ENCODE results near the gene ADAP1.

ADAP1 gene

GRCh38 chr7:875476-876076 is 78.9 kb downstream of the ADAP1 start (continued):
- TF ChIP-seq ZFP37 (tag by site-specific recombination; IDR thresholded peaks at IDR 0.05) = no peak
- no peak for TF ChIP-seq ZNF510 (tag by site-specific recombination; IDR thresholded peaks at IDR 0.05; ENCODE audit: insufficient replicate concordance)
- no peak for TF ChIP-seq SALL2 (tag by site-specific recombination; IDR thresholded peaks at IDR 0.05; ENCODE audit: borderline replicate concordance)
- peak; percentile 44; the same call in 1 of the 2 replicates for TF ChIP-seq SP7 (tag by site-specific recombination; IDR thresholded peaks at IDR 0.05)
- TF ChIP-seq ZEB2 (tag by site-specific recombination; IDR thresholded peaks at IDR 0.05) = 0 out of 2 replicates have a peak, but pooled peaks have one; percentile 23
- TF ChIP-seq ZBTB11 (tag by site-specific recombination; conservative IDR thresholded peaks at IDR 0.05; ENCODE audit: low read depth) = 0 out of 2 replicates have a peak, but pooled peaks have one; percentile 18

DNA sequence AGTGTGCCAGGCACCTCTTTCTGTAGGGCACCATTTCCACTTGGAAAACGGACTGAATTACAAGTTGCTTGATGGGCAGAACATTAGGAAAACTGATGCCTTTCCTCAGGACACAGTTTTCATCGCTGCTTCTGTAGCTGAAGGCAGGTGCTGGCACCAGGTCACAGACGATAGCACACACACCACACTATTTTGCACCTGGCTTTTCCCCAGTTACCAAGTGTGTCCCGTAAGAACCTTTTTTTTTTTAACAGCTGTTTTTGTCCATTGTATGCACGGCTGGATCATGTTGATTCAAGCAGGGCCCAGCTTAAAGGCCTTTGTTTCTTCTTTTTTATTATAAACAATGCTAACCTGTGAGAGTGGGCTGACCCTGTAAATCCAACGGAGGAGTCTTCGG is 79.4 kb downstream of the ADAP1 start:
- Histone ChIP-seq H3K36me3 (ENCODE audit: control insufficient read depth in 2 of 2, insufficient read depth in 1 of 2, low read length in 2 of 2) (peaks cover 9 to 43% of the 10 kb centered on the region in 2 experiments; a peak in 2 of 3 replicates), H3K4me3 (ENCODE audit: low read depth, low read length) (no peak overlapping the region), H3K9me3 (ENCODE audit: control insufficient read depth, insufficient read depth, low read depth, low read length) (no peaks in the 10 kb centered on the region), H3K27ac (ENCODE audit: extremely low read depth, low read depth, low read length) (no peak overlapping the region), H3K4me1 (ENCODE audit: control insufficient read depth, insufficient read depth, low read length) (no peaks in the 10 kb centered on the region)
- TF ChIP-seq SCRT1 (tag by site-specific recombination; IDR thresholded peaks at IDR 0.05; ENCODE audit: borderline replicate concordance) (no peak), HOXA7 (CRISPR knock-in tag; IDR thresholded peaks at IDR 0.05; ENCODE audit: borderline replicate concordance) (no peak), ZSCAN5A (tag by site-specific recombination; IDR thresholded peaks at IDR 0.05) (no peak), ZNF610 (tag by site-specific recombination; IDR thresholded peaks at IDR 0.05; ENCODE audit: borderline replicate concordance) (no peak), ZNF211 (tag by site-specific recombination; IDR thresholded peaks at IDR 0.05; ENCODE audit: low read depth) (no peak), ZNF571 (tag by site-specific recombination; IDR thresholded peaks at IDR 0.05) (no peak)
- POLR2A ChIA-PET = no interaction called here
- CTCF ChIA-PET = interaction anchor here (0.6 to 1.4 kb wide), 5 partner anchors 63 to 544 kb away, joined by 3 to 5 read pairs (median 3); no protein-coding TSS in a partner anchor

DNA sequence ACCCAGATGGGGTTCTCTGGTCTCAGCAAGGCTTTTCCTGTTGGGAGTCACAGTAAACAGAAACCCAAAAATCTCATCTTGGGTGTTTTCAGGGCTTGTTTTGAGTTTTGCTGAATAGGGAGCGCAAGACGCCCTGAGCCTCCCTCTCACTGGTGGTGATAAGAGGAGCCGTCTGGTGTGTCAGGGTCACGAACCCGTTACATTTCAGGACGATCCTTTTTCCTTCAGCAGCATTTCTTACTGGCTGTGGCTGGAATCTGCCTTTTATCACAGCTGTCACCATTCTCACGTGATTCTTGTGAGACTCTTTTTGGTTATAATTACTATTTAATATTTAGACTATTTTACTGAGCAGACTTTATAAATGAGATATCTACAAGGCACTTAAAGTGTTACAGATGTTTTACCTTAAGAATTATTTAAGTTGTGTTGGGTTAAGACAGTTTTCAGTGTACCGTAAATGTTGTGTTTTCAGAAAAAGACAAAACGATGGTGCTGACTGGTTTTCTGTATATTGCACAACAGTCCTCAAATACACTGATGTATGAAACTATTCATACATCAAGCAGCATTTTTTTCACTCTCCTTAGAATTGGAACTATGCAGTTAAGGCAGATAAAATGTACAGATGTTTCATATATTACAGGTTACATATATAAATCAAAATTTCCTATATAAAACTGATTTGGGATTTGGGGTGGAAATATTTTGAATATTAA is 80.3 kb downstream of the ADAP1 start:
- Histone ChIP-seq H3K27ac (ENCODE audit: extremely low read depth, low read depth, low read length) (no peak overlapping the region), H3K4me3 (ENCODE audit: low read depth, low read length) (no peak overlapping the region), H3K9me3 (ENCODE audit: control insufficient read depth, insufficient read depth, low read depth, low read length) (no peaks in the 10 kb centered on the region), H3K4me1 (ENCODE audit: control insufficient read depth, insufficient read depth, low read length) (no peaks in the 10 kb centered on the region), H3K36me3 (ENCODE audit: control insufficient read depth in 2 of 2, insufficient read depth in 1 of 2, low read length in 2 of 2) (peaks cover 13 to 41% of the 10 kb centered on the region in 2 experiments; a peak in 2 of 3 replicates)
- TF ChIP-seq ZNF341 (tag by site-specific recombination; IDR thresholded peaks at IDR 0.05; ENCODE audit: low read depth) = no peak
- ChIA-PET POLR2A (no interaction called here), CTCF (interaction anchor here (0.6 to 2.9 kb wide), 26 partner anchors 11 to 993 kb away, joined by 3 to 24 read pairs (median 4); partner anchors contain the start of gene SUN1)
